Nucleus accumbens (tissue), 56 donors: ENCODE data around the gene LIMCH1.

Experiments used
- DNase-seq, 56 donors: peaks; one replicate each; lab custom pipeline; 2025; lab: John Stamatoyannopoulos, UW

LIMCH1 gene

GRCh38 chr4:41526628-41527027 is 11.3 kb upstream of the LIMCH1 start:
- no peak for DNase-seq

- no peak for DNase-seq
These were observed 9.3 kb upstream of the LIMCH1 start for GRCh38 chr4:41528512-41529205.

GRCh38 chr4:41530741-41531140 is 7.2 kb upstream of the LIMCH1 start:
- DNase-seq, result no peak

- DNase-seq, result no peak
These were observed 5.6 kb upstream of the LIMCH1 start for GRCh38 chr4:41532336-41532735.

- peak in 1 of 56 donors; percentile 4 for DNase-seq
These were observed 5.1 kb upstream of the LIMCH1 start for GRCh38 chr4:41532882-41533281.

- no peak for DNase-seq
These were observed 4.3 kb upstream of the LIMCH1 start for GRCh38 chr4:41533680-41534079.

GRCh38 chr4:41534404-41534803 is 3.6 kb upstream of the LIMCH1 start:
- no peak for DNase-seq

GRCh38 chr4:41535911-41536371 is 2.0 kb upstream of the LIMCH1 start:
- no peak for DNase-seq

- no peak for DNase-seq
These were observed 566 bp upstream of the LIMCH1 start for GRCh38 chr4:41537292-41537890.

- peak in 14 of 56 donors; percentile 7 to 46 (median 22) for DNase-seq
These were observed 1.0 kb downstream of the LIMCH1 start for GRCh38 chr4:41538887-41539498.

GRCh38 chr4:41539711-41540110 is 1.8 kb downstream of the LIMCH1 start:
- DNase-seq, result no peak

- no peak for DNase-seq
These were observed 2.7 kb downstream of the LIMCH1 start for GRCh38 chr4:41540687-41541086.

- DNase-seq, result no peak
These were observed 3.7 kb downstream of the LIMCH1 start for GRCh38 chr4:41541687-41542094.

GRCh38 chr4:41542526-41543275 is 4.7 kb downstream of the LIMCH1 start:
- DNase-seq, result no peak

GRCh38 chr4:41545238-41545637 is 7.3 kb downstream of the LIMCH1 start:
- no peak for DNase-seq

- no peak for DNase-seq
These were observed 8.7 kb downstream of the LIMCH1 start for GRCh38 chr4:41546638-41547037.

- DNase-seq, result no peak
These were observed 10.4 kb downstream of the LIMCH1 start for GRCh38 chr4:41548305-41548880.

- no peak for DNase-seq
These were observed 11.5 kb downstream of the LIMCH1 start for GRCh38 chr4:41549478-41549877.

GRCh38 chr4:41550308-41550707 is 12.4 kb downstream of the LIMCH1 start:
- no peak for DNase-seq

GRCh38 chr4:41551536-41551935 is 13.6 kb downstream of the LIMCH1 start:
- no peak for DNase-seq

- DNase-seq, result no peak
These were observed 16.9 kb downstream of the LIMCH1 start for GRCh38 chr4:41554905-41555304.
